NCI-H748 (cell line): ENCODE data around the gene RHPN2.
"Not testable (repeated sequence)": the region's sequence is repeated elsewhere in the genome, so short reads cannot be mapped to it uniquely, and the experiment has no call there.

Source experiments
- DNase-seq: peaks from one replicate; lab custom pipeline; 2025; ENCODE audit not compliant: unreplicated experiment; lab: John Stamatoyannopoulos, UW

Gene RHPN2

DNA sequence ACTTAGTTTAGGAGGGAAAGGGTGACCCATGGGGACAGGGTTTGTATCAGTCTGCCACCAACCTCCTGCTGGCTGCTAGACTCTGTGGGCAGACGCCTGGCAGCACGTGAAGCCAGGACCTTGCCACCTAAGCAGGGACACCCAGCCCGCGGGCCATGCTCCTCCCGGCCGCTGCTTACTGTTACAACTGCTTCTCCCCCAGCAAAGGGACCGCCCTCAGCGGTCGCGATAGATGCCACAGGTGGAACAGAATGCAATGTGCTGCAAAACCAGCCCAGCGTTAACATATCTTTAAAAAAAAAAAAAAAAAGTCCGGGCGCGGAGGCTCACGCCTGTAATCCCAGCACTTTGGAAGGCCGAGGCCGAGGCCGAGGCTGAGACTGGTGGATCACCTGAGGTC is 1.9 kb upstream of the RHPN2 start:
- DNase-seq, result peak; percentile 13

DNA sequence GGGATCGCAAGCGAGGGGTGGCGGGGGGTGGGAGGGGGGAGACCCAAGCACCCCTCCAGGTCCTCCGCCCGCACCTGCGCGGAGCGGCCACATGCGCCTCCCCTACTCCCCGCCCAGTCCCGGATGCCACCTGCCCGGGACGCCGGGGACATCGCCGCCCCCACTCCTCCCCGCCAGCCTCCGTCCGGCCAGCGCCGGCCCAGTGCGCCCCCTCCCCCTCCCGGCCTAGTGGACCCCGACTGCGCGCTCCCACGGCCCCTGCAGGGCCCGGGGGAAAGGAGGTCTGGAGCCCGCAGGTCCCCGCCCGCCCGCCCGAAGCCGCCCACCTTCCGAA is 263 bp downstream of the RHPN2 start:
- peak; percentile 70 for DNase-seq

- peak; percentile 76 for DNase-seq
Observed at GRCh38 chr19:33063753-33064457, 783 bp downstream of the RHPN2 start.

GRCh38 chr19:33063356-33063752 is 1.3 kb downstream of the RHPN2 start:
- DNase-seq, result peak; percentile 84

DNA sequence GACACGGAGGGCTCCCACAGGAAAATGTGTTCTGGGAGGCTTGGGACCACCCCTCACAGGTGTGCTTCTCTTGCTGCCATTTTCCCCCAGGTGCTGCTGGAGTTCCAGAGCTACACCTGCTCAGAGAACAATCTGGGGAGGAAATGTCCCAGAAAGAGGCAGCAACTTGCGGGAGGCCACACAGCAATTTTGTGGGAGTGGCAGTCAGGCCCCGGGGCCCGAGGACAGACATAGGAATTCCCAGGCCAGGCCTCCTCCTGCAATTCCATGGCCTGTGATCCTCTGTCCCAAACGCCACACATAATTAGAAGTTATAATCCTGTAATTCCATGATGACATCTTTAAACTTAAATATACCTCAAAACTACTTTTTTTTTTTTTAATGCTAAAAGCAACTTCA is 1.8 kb downstream of the RHPN2 start:
- no peak for DNase-seq

DNA sequence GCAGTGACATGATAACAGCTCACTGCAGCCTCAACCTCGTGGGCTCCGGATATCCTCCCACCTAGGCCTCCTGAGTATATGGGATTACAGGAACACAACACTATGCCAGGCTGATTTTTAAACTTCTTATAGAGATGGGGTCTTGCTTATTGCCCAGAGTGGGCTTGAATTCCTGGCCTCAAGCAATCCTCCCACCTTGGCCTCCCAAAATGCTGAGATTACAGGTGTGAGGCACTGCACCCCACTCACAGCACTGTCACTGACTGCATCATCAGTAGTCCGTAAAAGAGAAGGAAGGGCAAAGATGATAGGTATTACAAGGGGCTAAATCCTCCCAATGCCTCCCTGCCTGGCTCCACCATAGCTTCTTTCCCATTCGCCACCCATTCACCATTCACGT is 4.1 kb downstream of the RHPN2 start:
- DNase-seq, result no peak

DNA sequence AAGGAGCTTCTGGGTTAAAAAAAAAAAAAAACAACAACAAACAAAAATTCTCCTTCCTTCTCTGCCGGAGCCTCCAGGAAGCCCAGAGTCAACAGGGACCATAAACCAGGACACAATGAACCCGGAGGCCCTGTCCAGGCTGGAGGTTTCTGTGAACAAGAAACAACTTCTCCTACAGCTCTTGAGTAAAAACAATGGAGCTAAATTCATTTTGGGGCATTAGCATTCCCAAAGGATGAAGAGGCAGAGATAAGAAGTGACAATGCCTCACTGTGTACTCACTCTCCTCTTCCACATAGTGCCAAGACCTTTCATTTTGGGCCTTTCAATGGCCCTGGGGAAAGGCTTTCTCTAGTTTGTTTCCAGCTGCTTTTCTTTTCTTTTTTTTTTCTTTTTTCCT is 9.0 kb downstream of the RHPN2 start:
- no peak for DNase-seq

DNA sequence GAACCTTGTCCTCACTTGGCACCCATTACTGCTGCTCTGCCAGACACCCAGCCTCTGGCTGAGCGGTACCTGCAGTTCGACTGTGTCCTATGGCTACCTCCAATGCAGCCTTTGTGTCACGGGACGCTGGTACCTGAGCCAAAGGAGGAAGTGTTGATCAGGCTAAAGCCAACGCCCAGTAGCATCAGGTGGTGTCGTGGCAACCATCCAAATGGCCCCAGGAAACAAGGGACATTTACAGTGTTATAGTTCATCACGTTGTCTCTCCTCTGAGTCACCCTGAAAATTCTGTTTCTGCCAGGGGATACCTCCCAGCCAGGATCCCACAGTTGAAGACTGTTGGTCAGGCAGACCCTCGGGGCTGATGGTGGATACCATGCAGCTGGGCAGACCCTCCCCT is 10.1 kb downstream of the RHPN2 start:
- DNase-seq, result no peak

DNA sequence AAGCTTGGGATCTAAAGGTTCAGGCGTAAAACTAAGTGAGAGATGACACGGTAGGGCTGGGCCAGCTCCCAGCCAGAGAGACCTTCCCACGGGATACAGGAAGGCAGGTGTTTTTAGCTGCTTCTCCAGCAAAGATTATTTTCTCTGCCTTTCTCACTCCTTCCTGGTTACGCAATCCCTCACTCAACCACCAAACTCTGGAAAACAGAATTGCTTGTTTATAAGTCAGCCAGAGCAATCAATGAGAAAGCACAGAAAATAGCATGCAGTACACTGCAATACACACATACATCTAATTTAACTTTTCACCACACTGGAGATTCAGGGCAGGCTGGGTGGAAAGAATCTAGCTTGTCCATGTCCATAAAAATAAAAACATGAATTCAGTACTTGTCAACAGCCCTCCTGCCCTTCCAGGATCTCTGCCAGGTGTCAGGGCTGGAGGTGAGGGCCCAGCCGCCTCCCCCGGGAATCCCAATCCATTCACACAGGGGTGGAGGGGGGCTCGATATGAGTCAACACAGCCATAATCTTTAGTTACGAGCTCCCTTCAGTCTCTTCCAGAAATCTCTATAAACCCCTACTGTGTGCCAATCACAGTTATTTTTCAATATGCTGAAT is 12.2 kb downstream of the RHPN2 start:
- DNase-seq, result no peak

DNA sequence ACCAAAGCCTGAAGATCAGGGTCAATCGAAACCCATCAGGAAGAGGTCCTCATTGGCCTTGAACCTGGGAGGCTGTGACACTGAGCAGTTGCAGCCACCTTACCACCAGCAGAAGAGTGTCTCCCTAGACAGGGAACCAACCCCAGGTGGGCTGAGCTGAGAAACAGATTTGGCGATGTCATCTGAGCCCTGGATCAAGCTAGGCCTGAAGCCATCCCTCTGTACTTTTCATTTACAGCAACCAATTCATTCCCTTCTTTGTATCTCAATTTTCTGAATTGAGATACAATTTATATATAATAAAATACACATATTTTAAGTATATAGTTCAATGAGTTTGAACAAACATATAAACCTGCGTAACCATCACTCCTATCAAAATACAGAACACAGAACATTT is 14.6 kb downstream of the RHPN2 start:
- DNase-seq, result no peak

DNA sequence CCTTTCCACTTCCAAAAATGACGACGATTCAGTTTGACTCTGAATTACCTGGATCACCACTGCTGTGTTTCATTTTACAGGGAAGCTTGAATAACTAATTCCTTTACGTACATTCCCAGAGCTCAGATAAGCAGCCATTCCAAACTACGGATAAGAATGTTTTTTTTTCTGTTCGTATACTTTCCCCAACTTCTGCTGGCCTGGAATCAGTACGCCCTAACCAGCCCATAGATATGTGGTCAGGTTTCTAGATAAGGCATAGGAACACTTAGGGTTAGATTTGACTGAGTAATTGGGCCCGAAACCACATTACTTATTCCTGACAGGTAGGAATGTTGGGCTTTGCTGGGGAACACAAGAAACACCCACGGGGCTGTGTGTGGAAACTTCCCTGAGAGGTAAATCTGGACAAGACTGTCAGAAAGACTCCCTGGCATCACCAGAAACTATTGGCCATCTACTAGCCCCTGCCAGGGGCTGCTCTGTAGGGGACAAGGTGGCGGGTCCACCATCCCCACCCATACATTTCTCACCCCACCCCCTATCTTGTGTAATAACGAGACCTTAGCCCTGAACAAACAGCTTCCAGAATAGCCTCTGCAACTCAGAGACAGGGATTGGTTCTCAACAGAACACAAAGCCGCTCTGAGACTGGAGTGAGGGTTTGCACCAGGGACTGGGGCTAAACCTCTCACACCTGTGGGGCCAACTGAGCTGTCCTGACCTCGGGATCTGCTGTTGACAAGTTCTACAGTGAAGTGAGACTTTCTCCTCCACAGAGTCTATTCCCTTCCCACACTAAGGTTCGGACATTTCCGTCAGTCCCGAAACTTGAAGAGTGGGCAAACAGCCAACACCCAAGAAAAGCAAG is 15.6 kb downstream of the RHPN2 start:
- no peak for DNase-seq

- DNase-seq, result peak; percentile 16
Observed at GRCh38 chr19:33047422-33047821, 17.3 kb downstream of the RHPN2 start.

- not testable (repeated sequence) for DNase-seq
Observed at GRCh38 chr19:33041828-33042160, 22.9 kb downstream of the RHPN2 start.

- DNase-seq, result no peak
Observed at GRCh38 chr19:33040994-33041827, 23.5 kb downstream of the RHPN2 start.

DNA sequence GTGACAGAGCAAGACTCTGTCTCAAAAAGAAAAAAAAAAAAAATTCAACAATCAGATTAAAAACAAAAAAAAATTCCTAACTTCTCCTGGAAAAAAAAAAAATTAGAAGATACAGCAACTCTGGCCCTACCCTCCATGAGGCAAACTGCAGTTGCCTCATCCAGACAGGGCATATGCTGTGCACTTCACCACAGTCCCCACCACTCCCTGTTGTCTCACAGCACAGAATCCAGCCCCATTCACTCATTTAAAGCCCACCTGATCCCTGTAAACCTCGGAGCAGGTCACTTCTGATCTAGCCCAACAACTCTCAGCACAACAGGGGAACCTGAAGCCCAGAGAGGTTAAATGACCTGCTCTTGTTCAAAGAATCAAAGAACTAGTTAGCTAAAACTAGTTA is 24.9 kb downstream of the RHPN2 start:
- DNase-seq, result no peak

DNA sequence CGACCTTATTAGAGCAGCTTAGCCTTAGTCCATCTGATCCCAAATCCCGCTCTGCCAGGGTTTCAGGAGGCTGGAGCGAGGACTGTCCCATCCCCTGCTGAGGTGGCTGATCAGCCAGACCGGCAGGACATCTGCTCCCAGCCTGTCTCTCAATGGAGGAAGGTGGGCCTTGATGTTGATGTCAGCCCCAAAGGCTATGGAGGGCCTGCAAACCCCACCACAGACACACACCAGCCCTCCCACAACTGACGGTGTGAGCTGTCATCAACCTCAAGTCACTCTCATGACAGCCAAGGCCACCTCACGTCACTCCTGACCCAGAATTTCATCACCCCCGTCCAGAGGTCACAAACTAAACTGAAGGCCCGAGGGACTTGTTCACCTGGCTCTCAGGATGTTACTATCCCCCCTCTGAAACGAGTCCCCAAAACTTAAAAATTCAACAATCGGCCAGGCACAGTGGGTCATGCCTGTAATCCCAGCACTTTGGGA is 25.5 kb downstream of the RHPN2 start:
- DNase-seq, result no peak

- DNase-seq, result not testable (repeated sequence)
Observed at GRCh38 chr19:33037168-33038025, 27.3 kb downstream of the RHPN2 start.

- not testable (repeated sequence) for DNase-seq
Observed at GRCh38 chr19:33036370-33037167, 28.1 kb downstream of the RHPN2 start.

DNA sequence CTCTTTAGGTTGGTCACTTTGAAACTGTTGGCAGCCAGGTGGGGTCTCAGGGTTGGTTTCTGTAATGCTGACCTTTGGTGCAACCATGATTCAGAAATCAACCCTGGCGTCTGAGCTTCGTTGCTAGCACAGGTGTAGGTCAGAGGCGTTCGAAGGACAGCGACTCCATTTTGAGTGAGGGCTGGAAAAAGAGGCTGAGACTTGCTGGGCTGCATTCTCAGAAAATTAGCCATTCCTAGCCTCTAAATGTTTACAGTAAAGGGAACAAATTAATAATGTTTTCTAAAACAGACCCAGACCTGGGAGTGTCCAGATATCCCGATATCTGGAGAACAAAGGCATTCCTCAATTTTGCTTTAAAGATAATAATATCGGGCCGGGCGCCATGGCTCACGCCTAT is 29.2 kb downstream of the RHPN2 start:
- no peak for DNase-seq
